ENCODE measurements around the gene S100Z. TPM values are rescaled to one million over a fixed set of nuclear protein-coding genes. Genes with fewer than 3 reads are reported as not detected.

Gene S100Z
- total and polyA plus RNA-seq, 11 donors = 0.29 to 0.59 TPM; not detected in 9

GRCh38 chr5:76930083-76930482, 80.3 kb downstream of the S100Z start:
- Histone ChIP-seq H3K4me3 (no peak overlapping the region), H3K36me3 (no peaks in the 10 kb centered on the region), H3K9me3 (no peaks in the 10 kb centered on the region), H3K27me3 (no peaks in the 10 kb centered on the region), H3K4me1 (peaks cover 0 to 6% (median 0%) of the 10 kb centered on the region in 12 donors), H3K27ac (no peak overlapping the region)
- intact Hi-C loops (cut with DNase I) = no loop called here
- no peak for DNase-seq
- TF ChIP-seq POLR2A (IDR thresholded peaks at IDR 0.05) = no peak
- no peak for TF ChIP-seq CTCF (IDR thresholded peaks at IDR 0.05)
- no peak for ATAC-seq
- WGBS, 4 donors = 70 to 80% (median 73%) methylated on average over 4 of the region's 4 CpGs

GRCh38 chr5:76938177-76938576, 88.4 kb downstream of the S100Z start:
- H3K36me3 ChIP-seq = no peaks in the 10 kb centered on the region
- no peak overlapping the region for H3K27ac ChIP-seq
- no peak overlapping the region for H3K4me3 ChIP-seq
- no peak for ATAC-seq
- H3K4me1 ChIP-seq = no peaks in the 10 kb centered on the region
- DNase-seq = no peak
- no peak for TF ChIP-seq POLR2A (IDR thresholded peaks at IDR 0.05)
- no peak for TF ChIP-seq CTCF (IDR thresholded peaks at IDR 0.05)
- H3K9me3 ChIP-seq = no peaks in the 10 kb centered on the region
- intact Hi-C loops (cut with DNase I) = no loop called here
- no peaks in the 10 kb centered on the region for H3K27me3 ChIP-seq

GRCh38 chr5:76941000-76941399, 91.2 kb downstream of the S100Z start:
- Histone ChIP-seq H3K27me3 (peaks cover 0 to 6% (median 0%) of the 10 kb centered on the region in 9 donors), H3K27ac (no peak overlapping the region), H3K9me3 (no peaks in the 10 kb centered on the region), H3K36me3 (no peaks in the 10 kb centered on the region), H3K4me3 (no peak overlapping the region), H3K4me1 (peaks cover 0 to 1% (median 0%) of the 10 kb centered on the region in 12 donors)
- no peak for ATAC-seq
- DNase-seq = no peak
- TF ChIP-seq CTCF (IDR thresholded peaks at IDR 0.05) = no peak
- TF ChIP-seq POLR2A (IDR thresholded peaks at IDR 0.05) = no peak
- WGBS, 4 donors = 74 to 82% (median 81%) methylated on average over 4 of the region's 4 CpGs
- intact Hi-C loops (cut with DNase I) = no loop called here

GRCh38 chr5:76941442-76941841, 91.6 kb downstream of the S100Z start:
- no peak for TF ChIP-seq POLR2A (IDR thresholded peaks at IDR 0.05)
- no peak for TF ChIP-seq CTCF (IDR thresholded peaks at IDR 0.05)
- DNase-seq = no peak
- Histone ChIP-seq H3K4me3 (no peak overlapping the region), H3K4me1 (peaks cover 0 to 6% (median 0%) of the 10 kb centered on the region in 12 donors), H3K36me3 (no peaks in the 10 kb centered on the region), H3K27ac (no peak overlapping the region), H3K9me3 (no peaks in the 10 kb centered on the region), H3K27me3 (peaks cover 0 to 7% (median 0%) of the 10 kb centered on the region in 9 donors)
- peak in 1 of 4 donors; percentile 42 for ATAC-seq
- intact Hi-C loops (cut with DNase I) = no loop called here
- 87 to 93% (median 89%) methylated on average over 3 of the region's 3 CpGs for WGBS, 4 donors

Data from heart left ventricle (tissue), 16 donors.